ENCODE measurements around the gene OGDHL. TPM values are rescaled to one million over a fixed set of nuclear protein-coding genes. Genes with fewer than 3 reads are reported as not detected.
A peak's percentile ranks its signal among the peaks of the same experiment; 100 is the strongest.

The OGDHL gene
- total RNA-seq, 1 experiment from 2014 or later: 2.6 TPM

GRCh38 chr10:49709934-49710333 lies 52.2 kb downstream of the OGDHL start:
- Histone ChIP-seq H2AFZ (ENCODE audit: low read length) (no peak overlapping the region), H3K9ac (ENCODE audit: low read length) (no peak overlapping the region), H3K4me1 (ENCODE audit: insufficient read depth, low read length) (no peaks in the 10 kb centered on the region), H3K9me2 (replicated peaks; ENCODE audit: low read length) (no peaks in the 10 kb centered on the region), H4K20me1 (ENCODE audit: low read length) (no peaks in the 10 kb centered on the region), H3K79me2 (ENCODE audit: low read length) (no peaks in the 10 kb centered on the region), H3F3A (ENCODE audit: low read length, unreplicated experiment) (no peaks in the 10 kb centered on the region), H3K4me3 (ENCODE audit: low read length) (no peak overlapping the region), H3K4me2 (ENCODE audit: low read length) (no peak overlapping the region), H3K36me3 (ENCODE audit: low read depth, low read length) (no peaks in the 10 kb centered on the region), H3K9me3 (ENCODE audit: low read length) (0 out of 2 replicates have a peak, but pooled peaks cover 3% of the 10 kb centered on the region), H3K27me3 (ENCODE audit: low read length) (peaks cover 81% of the 10 kb centered on the region), H3K27ac (ENCODE audit: low read length) (no peak overlapping the region)
- ATAC-seq: no peak
- no peak for DNase-seq
- CTCF ChIA-PET: no interaction called here
- no peak for TF ChIP-seq EZH2phosphoT487 (IDR thresholded peaks at IDR 0.05; ENCODE audit: borderline replicate concordance, low read length)
- TF ChIP-seq, protein P1, sequence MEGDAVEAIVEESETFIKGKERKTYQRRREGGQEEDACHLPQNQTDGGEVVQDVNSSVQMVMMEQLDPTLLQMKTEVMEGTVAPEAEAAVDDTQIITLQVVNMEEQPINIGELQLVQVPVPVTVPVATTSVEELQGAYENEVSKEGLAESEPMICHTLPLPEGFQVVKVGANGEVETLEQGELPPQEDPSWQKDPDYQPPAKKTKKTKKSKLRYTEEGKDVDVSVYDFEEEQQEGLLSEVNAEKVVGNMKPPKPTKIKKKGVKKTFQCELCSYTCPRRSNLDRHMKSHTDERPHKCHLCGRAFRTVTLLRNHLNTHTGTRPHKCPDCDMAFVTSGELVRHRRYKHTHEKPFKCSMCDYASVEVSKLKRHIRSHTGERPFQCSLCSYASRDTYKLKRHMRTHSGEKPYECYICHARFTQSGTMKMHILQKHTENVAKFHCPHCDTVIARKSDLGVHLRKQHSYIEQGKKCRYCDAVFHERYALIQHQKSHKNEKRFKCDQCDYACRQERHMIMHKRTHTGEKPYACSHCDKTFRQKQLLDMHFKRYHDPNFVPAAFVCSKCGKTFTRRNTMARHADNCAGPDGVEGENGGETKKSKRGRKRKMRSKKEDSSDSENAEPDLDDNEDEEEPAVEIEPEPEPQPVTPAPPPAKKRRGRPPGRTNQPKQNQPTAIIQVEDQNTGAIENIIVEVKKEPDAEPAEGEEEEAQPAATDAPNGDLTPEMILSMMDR (conservative IDR thresholded peaks at IDR 0.05; ENCODE audit: low read depth, low read length): no peak
- no peak for TF ChIP-seq EZH2 (IDR thresholded peaks at IDR 0.05; ENCODE audit: low read length, unreplicated experiment)
- BruUV-seq (replicated peaks): no TSS peak
- POLR2A ChIA-PET (ENCODE audit: unreplicated experiment): no interaction called here
- intact Hi-C loops (cut with micrococcal nuclease): no loop called here

- Histone ChIP-seq H3K27ac (ENCODE audit: low read length) (no peak overlapping the region), H4K20me1 (ENCODE audit: low read length) (no peaks in the 10 kb centered on the region), H3K27me3 (ENCODE audit: low read length) (peaks cover 89% of the 10 kb centered on the region), H3K9ac (ENCODE audit: low read length) (no peak overlapping the region), H3K9me3 (ENCODE audit: low read length) (no peaks in the 10 kb centered on the region), H3K4me3 (ENCODE audit: low read length) (no peak overlapping the region), H3K79me2 (ENCODE audit: low read length) (no peaks in the 10 kb centered on the region), H3K36me3 (ENCODE audit: low read depth, low read length) (no peaks in the 10 kb centered on the region), H2AFZ (ENCODE audit: low read length) (no peak overlapping the region), H3K4me1 (ENCODE audit: insufficient read depth, low read length) (no peaks in the 10 kb centered on the region), H3F3A (ENCODE audit: low read length, unreplicated experiment) (no peaks in the 10 kb centered on the region), H3K9me2 (replicated peaks; ENCODE audit: low read length) (no peaks in the 10 kb centered on the region), H3K4me2 (ENCODE audit: low read length) (no peak overlapping the region)
- DNase-seq (no peak), ATAC-seq (no peak)
- BruUV-seq (replicated peaks): no TSS peak
- TF ChIP-seq, protein P1 (conservative IDR thresholded peaks at IDR 0.05; ENCODE audit: low read depth, low read length): no peak
- TF ChIP-seq EZH2 (IDR thresholded peaks at IDR 0.05; ENCODE audit: low read length, unreplicated experiment): no peak
- TF ChIP-seq EZH2phosphoT487 (IDR thresholded peaks at IDR 0.05; ENCODE audit: borderline replicate concordance, low read length): no peak
- ChIA-PET POLR2A (ENCODE audit: unreplicated experiment) (no interaction called here), CTCF (no interaction called here)
- intact Hi-C loops (cut with micrococcal nuclease): no loop called here
Observed at GRCh38 chr10:49707585-49707984, 54.5 kb downstream of the OGDHL start.

DNA sequence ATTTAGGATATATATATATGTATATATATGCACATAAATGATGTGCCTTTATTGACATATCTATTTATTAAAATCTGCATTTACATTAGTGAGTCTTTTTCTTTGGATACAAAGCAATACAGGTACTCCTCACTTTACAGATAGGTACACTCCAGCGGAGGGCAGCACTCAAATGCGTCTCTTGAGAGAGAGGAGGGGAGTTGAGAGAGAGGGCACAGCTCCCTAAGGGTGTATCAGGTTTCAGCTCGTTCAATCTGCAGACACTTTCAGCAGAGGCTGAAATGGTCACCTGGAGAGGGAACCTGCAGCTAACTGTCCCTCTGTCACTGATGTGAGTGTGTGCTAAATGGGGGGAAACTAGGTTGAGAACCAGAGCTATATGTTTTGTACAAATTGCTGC lies 61.1 kb downstream of the OGDHL start:
- ChIA-PET CTCF (no interaction called here), POLR2A (ENCODE audit: unreplicated experiment) (no interaction called here)
- Histone ChIP-seq H3K4me1 (ENCODE audit: insufficient read depth, low read length) (no peaks in the 10 kb centered on the region), H3K36me3 (ENCODE audit: low read depth, low read length) (no peaks in the 10 kb centered on the region), H2AFZ (ENCODE audit: low read length) (no peak overlapping the region), H3F3A (ENCODE audit: low read length, unreplicated experiment) (no peaks in the 10 kb centered on the region), H3K27ac (ENCODE audit: low read length) (no peak overlapping the region), H3K9me2 (replicated peaks; ENCODE audit: low read length) (no peaks in the 10 kb centered on the region), H3K4me3 (ENCODE audit: low read length) (no peak overlapping the region), H3K79me2 (ENCODE audit: low read length) (no peaks in the 10 kb centered on the region), H3K4me2 (ENCODE audit: low read length) (no peak overlapping the region), H3K27me3 (ENCODE audit: low read length) (peaks cover 86% of the 10 kb centered on the region), H3K9me3 (ENCODE audit: low read length) (no peaks in the 10 kb centered on the region), H3K9ac (ENCODE audit: low read length) (no peak overlapping the region), H4K20me1 (ENCODE audit: low read length) (no peaks in the 10 kb centered on the region)
- ATAC-seq (peak; percentile 74), DNase-seq (peak; percentile 72)
- no TSS peak for BruUV-seq (replicated peaks)
- TF ChIP-seq, protein P1 (conservative IDR thresholded peaks at IDR 0.05; ENCODE audit: low read depth, low read length): peak; percentile 49; the same call in 1 of the 2 replicates
- TF ChIP-seq EZH2phosphoT487 (IDR thresholded peaks at IDR 0.05; ENCODE audit: borderline replicate concordance, low read length): no peak
- intact Hi-C loops (cut with micrococcal nuclease): no loop called here
